ACHN (cell line): Measurements from ENCODE around the gene HMCN2.
A peak's percentile ranks its signal among the peaks of the same experiment; 100 is the strongest.

Experiments used
- DNase-seq: peaks from one replicate; pipeline ENCODE4 v3.0.0-alpha.2; 2015
- in situ Hi-C: cut with HindIII; loops from 2 replicates; pipeline ENCODE4 v1.10.0; 2017; ENCODE audit warnings: low sequenced_read_pairs, low pct_ligation_motif_present, low pct_unique_long_range_greater_than_20kb

Gene HMCN2

GRCh38 chr9:130265431-130266235, at the start of gene HMCN2:
Gene HMCN2, plus strand, starts transcription at chr9:130265760. Its CDS starts 119 bp downstream, at chr9:130265879.
- in situ Hi-C loops, result no loop called here
- DNase-seq, result peak; percentile 11

GRCh38 chr9:130217838-130218237, 47.7 kb upstream of the HMCN2 start:
- in situ Hi-C loops, result no loop called here

GRCh38 chr9:130219661-130220096, 45.9 kb upstream of the HMCN2 start:
- in situ Hi-C loops, result no loop called here
- DNase-seq, result no peak

More at GRCh38 chr9:130217838-130218237, 47.7 kb upstream of the HMCN2 start:
- DNase-seq, result no peak

- DNase-seq, result no peak
- in situ Hi-C loops, result no loop called here
These were observed 45.2 kb upstream of the HMCN2 start for GRCh38 chr9:130220352-130220751.

- in situ Hi-C loops, result no loop called here
- no peak for DNase-seq
These were observed 42.7 kb upstream of the HMCN2 start for GRCh38 chr9:130222833-130223232.

- in situ Hi-C loops, result no loop called here
- DNase-seq, result no peak
These were observed 40.5 kb upstream of the HMCN2 start for GRCh38 chr9:130225071-130225470.

- no peak for DNase-seq
- in situ Hi-C loops, result no loop called here
These were observed 40.0 kb upstream of the HMCN2 start for GRCh38 chr9:130225586-130225985.

- in situ Hi-C loops, result no loop called here
- DNase-seq, result no peak
These were observed 39.4 kb upstream of the HMCN2 start for GRCh38 chr9:130226112-130226511.

GRCh38 chr9:130227833-130228232, 37.7 kb upstream of the HMCN2 start:
- no peak for DNase-seq
- in situ Hi-C loops, result no loop called here

- in situ Hi-C loops, result no loop called here
These were observed 35.8 kb upstream of the HMCN2 start for GRCh38 chr9:130229759-130230158.

GRCh38 chr9:130230631-130231030, 34.9 kb upstream of the HMCN2 start:
- in situ Hi-C loops, result no loop called here
- DNase-seq, result no peak

More at GRCh38 chr9:130229759-130230158, 35.8 kb upstream of the HMCN2 start:
- no peak for DNase-seq

GRCh38 chr9:130232899-130233586, 32.5 kb upstream of the HMCN2 start:
- in situ Hi-C loops, result no loop called here
- DNase-seq, result no peak

- no peak for DNase-seq
- in situ Hi-C loops, result no loop called here
These were observed 32.0 kb upstream of the HMCN2 start for GRCh38 chr9:130233587-130233945.

- no peak for DNase-seq
- in situ Hi-C loops, result no loop called here
These were observed 31.0 kb upstream of the HMCN2 start for GRCh38 chr9:130234340-130235260.

GRCh38 chr9:130235558-130236435, 29.8 kb upstream of the HMCN2 start:
- in situ Hi-C loops, result no loop called here

GRCh38 chr9:130236436-130236985, 29.0 kb upstream of the HMCN2 start:
- in situ Hi-C loops, result no loop called here
- no peak for DNase-seq

More at GRCh38 chr9:130235558-130236435, 29.8 kb upstream of the HMCN2 start:
- peak; percentile 49 for DNase-seq

GRCh38 chr9:130237076-130237475, 28.5 kb upstream of the HMCN2 start:
- in situ Hi-C loops, result no loop called here
- DNase-seq, result no peak
